ENCODE measurements around the gene CHMP4B.

Gene CHMP4B

GRCh38 chr20:33841436-33841799 lies 30.3 kb downstream of the CHMP4B start:
- no peak for DNase-seq

GRCh38 chr20:33842346-33842745 lies 31.2 kb downstream of the CHMP4B start:
- DNase-seq, result no peak

- DNase-seq, result peak in 1 of 2 experiments; percentile 30
Observed at GRCh38 chr20:33843050-33843449, 31.9 kb downstream of the CHMP4B start.

- DNase-seq, result no peak
Observed at GRCh38 chr20:33843854-33844253, 32.7 kb downstream of the CHMP4B start.

- no peak for DNase-seq
Observed at GRCh38 chr20:33846291-33846935, 35.3 kb downstream of the CHMP4B start.

- DNase-seq, result no peak
Observed at GRCh38 chr20:33847006-33847405, 35.9 kb downstream of the CHMP4B start.

GRCh38 chr20:33848391-33848790 lies 37.2 kb downstream of the CHMP4B start:
- DNase-seq, result no peak

- DNase-seq, result no peak
Observed at GRCh38 chr20:33850159-33850558, 39.0 kb downstream of the CHMP4B start.

GRCh38 chr20:33851842-33852466 lies 40.8 kb downstream of the CHMP4B start:
- no peak for DNase-seq

- DNase-seq, result no peak
Observed at GRCh38 chr20:33852626-33853506, 41.7 kb downstream of the CHMP4B start.

GRCh38 chr20:33853507-33853813 lies 42.3 kb downstream of the CHMP4B start:
- no peak for DNase-seq

GRCh38 chr20:33857722-33858563 lies 46.8 kb downstream of the CHMP4B start:
- DNase-seq, result no peak

- DNase-seq, result no peak
Observed at GRCh38 chr20:33858666-33859065, 47.5 kb downstream of the CHMP4B start.

- DNase-seq, result no peak
Observed at GRCh38 chr20:33859157-33859695, 48.1 kb downstream of the CHMP4B start.

- no peak for DNase-seq
Observed at GRCh38 chr20:33859751-33860150, 48.6 kb downstream of the CHMP4B start.

- no peak for DNase-seq
Observed at GRCh38 chr20:33861458-33861857, 50.3 kb downstream of the CHMP4B start.

- no peak for DNase-seq
Observed at GRCh38 chr20:33862709-33863403, 51.7 kb downstream of the CHMP4B start.

GRCh38 chr20:33863440-33864323 lies 52.5 kb downstream of the CHMP4B start:
- no peak for DNase-seq

- DNase-seq, result no peak
Observed at GRCh38 chr20:33864324-33864963, 53.3 kb downstream of the CHMP4B start.

GRCh38 chr20:33865761-33866370 lies 54.7 kb downstream of the CHMP4B start:
- DNase-seq, result no peak

Measured in NCI-H2081 (cell line).